Breast epithelium (tissue), 4 donors: ENCODE measurements around the gene SYCE3. TPM values are rescaled to one million over a fixed set of nuclear protein-coding genes. Genes with fewer than 3 reads are reported as not detected.
A peak's percentile ranks its signal among the peaks of the same experiment; 100 is the strongest.
"Not testable (repeated sequence)": the region's sequence is repeated elsewhere in the genome, so short reads cannot be mapped to it uniquely, and the experiment has no call there.

Experiments
- DNase-seq, 2 donors: peaks; one replicate each; pipeline ENCODE4 v3.0.0-alpha.2; 2019; ENCODE audit warnings: low spot score in 2 of 2
- H3K27ac ChIP-seq, 2 donors: fragments of 200-600 bp; sonication (generic) in 1 of 2; one replicate each; pipeline ENCODE4 v1.5.1; 2016 to 2019; ENCODE audit warnings: mild to moderate bottlenecking in 1 of 2
- H3K27me3 ChIP-seq, 2 donors: fragments of 200-600 bp; sonication (generic) in 1 of 2; one replicate each; pipeline versions ENCODE4 v1.5.1 to v1.6.0; 2017 to 2019; ENCODE audit warnings: control low read depth in 1 of 2, mild to moderate bottlenecking in 1 of 2
- H3K36me3 ChIP-seq: fragments of 200-600 bp; one replicate; pipeline ENCODE4 v1.5.1; 2019
- H3K4me1 ChIP-seq, 2 donors: fragments of 200-600 bp; sonication (generic); one replicate each; pipeline ENCODE4 v1.5.1; 2016 to 2019; ENCODE audit warnings: control low read depth in 1 of 2
- H3K4me3 ChIP-seq, 3 donors: fragments of 200-600 bp; sonication (generic); 1 replicate in 2 of 3; 2 replicates in 1 of 3; pipeline ENCODE4 v1.5.1; 2016 to 2019; ENCODE audit warnings: mild to moderate bottlenecking in 3 of 3, moderate library complexity in 2 of 3
- H3K9me3 ChIP-seq, 2 donors: fragments of 200-600 bp; sonication (generic) in 1 of 2; one replicate each; pipeline ENCODE4 v1.5.1; 2016 to 2019; ENCODE audit warnings: control low read depth in 1 of 2
- CTCF ChIP-seq, 3 donors: fragments of 450-650 bp; IDR thresholded peaks; one replicate each; pipeline ENCODE4 v1.5.1; 2016 to 2017; ENCODE audit warnings: antibody characterized with exemption in 3 of 3, mild to moderate bottlenecking in 3 of 3, moderate library complexity in 3 of 3
- POLR2A ChIP-seq: fragments of 450-650 bp; IDR thresholded peaks from one replicate; pipeline ENCODE4 v1.6.1; 2016; ENCODE audit warnings: antibody characterized with exemption, mild to moderate bottlenecking, moderate library complexity
- POLR2AphosphoS5 ChIP-seq, 3 donors: sonication (generic); formaldehyde crosslinking; IDR thresholded peaks; one replicate each; pipeline ENCODE4 v1.6.1; 2017; ENCODE audit warnings: antibody characterized with exemption in 3 of 3
- intact Hi-C: fragments of 100-400 bp; cut with DNase I; formaldehyde crosslinking; loops from one replicate; pipeline ENCODE4 v1.15.1; 2023; ENCODE audit warnings: low total_unique reads
- total RNA-seq, 3 donors: library from RNA; depleted of rRNA; stranded (reverse); fragments of >200 nt; gene quantifications; one replicate each; pipeline ENCODE4 v1.1.0, GENCODE V29; 2016

SYCE3 gene
- total RNA-seq, 3 donors from 2014 or later: not detected

- H3K27me3 ChIP-seq: peaks cover 3 to 8% of the 10 kb centered on the region in 2 donors
- intact Hi-C loops: no loop called here
- peak overlapping the region; percentile 17 to 64 (median 44) for H3K4me3 ChIP-seq
- peak overlapping the region; percentile 65 to 88 for H3K27ac ChIP-seq
- TF ChIP-seq CTCF (IDR thresholded peaks at IDR 0.05) (peak in 1 of 3 donors; percentile 22), POLR2AphosphoS5 (IDR thresholded peaks at IDR 0.05) (peak in 1 of 3 donors; percentile 8), POLR2A (no peak)
- H3K9me3 ChIP-seq: no peaks in the 10 kb centered on the region
- DNase-seq: peak in 1 of 2 donors; percentile 49
- no peaks in the 10 kb centered on the region for H3K36me3 ChIP-seq
- peaks cover 6 to 18% of the 10 kb centered on the region in 2 donors for H3K4me1 ChIP-seq
Measured at GRCh38 chr22:50544078-50544745, 18.5 kb downstream of the SYCE3 start.

GRCh38 chr22:50542416-50542927 is 20.2 kb downstream of the SYCE3 start:
- TF ChIP-seq POLR2AphosphoS5 (IDR thresholded peaks at IDR 0.05): peak in 1 of 3 donors; percentile 10
- no peak for TF ChIP-seq POLR2A
- Histone ChIP-seq H3K4me1 (peaks cover 6 to 18% of the 10 kb centered on the region in 2 donors), H3K9me3 (no peaks in the 10 kb centered on the region), H3K27me3 (peaks cover 0 to 4% of the 10 kb centered on the region in 2 donors), H3K4me3 (no peak overlapping the region), H3K36me3 (no peaks in the 10 kb centered on the region), H3K27ac (peak overlapping the region in 1 of 2 donors; percentile 71)
- intact Hi-C loops: no loop called here
- no peak for DNase-seq

GRCh38 chr22:50541667-50542026 is 21.1 kb downstream of the SYCE3 start:
- H3K9me3 ChIP-seq, H3K36me3 ChIP-seq, H3K27me3 ChIP-seq, intact Hi-C loops, H3K4me3 ChIP-seq: not testable (repeated sequence)
- Histone ChIP-seq H3K4me1 (peaks cover 3 to 11% of the 10 kb centered on the region in 2 donors), H3K27ac (peak overlapping the region; percentile 71 to 95)
- peak in 1 of 2 donors; percentile 46 for DNase-seq

- no peak for TF ChIP-seq CTCF (IDR thresholded peaks at IDR 0.05)
- no peak for TF ChIP-seq POLR2AphosphoS5 (IDR thresholded peaks at IDR 0.05)
- no peak for TF ChIP-seq POLR2A
- DNase-seq: no peak
- Histone ChIP-seq H3K27ac (peak overlapping the region; percentile 95 to 96), H3K36me3 (no peaks in the 10 kb centered on the region), H3K4me1 (peaks cover 3 to 4% of the 10 kb centered on the region in 2 donors), H3K4me3 (no peak overlapping the region), H3K9me3 (no peaks in the 10 kb centered on the region), H3K27me3 (no peaks in the 10 kb centered on the region)
- intact Hi-C loops: no loop called here
Measured at GRCh38 chr22:50540381-50540780, 22.3 kb downstream of the SYCE3 start.

- Histone ChIP-seq H3K27me3 (no peaks in the 10 kb centered on the region), H3K27ac (peak overlapping the region; percentile 95 to 96), H3K4me3 (no peak overlapping the region), H3K36me3 (no peaks in the 10 kb centered on the region), H3K9me3 (no peaks in the 10 kb centered on the region), H3K4me1 (no peaks in the 10 kb centered on the region)
- TF ChIP-seq POLR2A (no peak), POLR2AphosphoS5 (IDR thresholded peaks at IDR 0.05) (no peak), CTCF (IDR thresholded peaks at IDR 0.05) (no peak)
- DNase-seq: no peak
- intact Hi-C loops: no loop called here
Measured at GRCh38 chr22:50537765-50538164, 25.0 kb downstream of the SYCE3 start.

GRCh38 chr22:50536226-50536625 is 26.5 kb downstream of the SYCE3 start:
- Histone ChIP-seq H3K27me3 (no peaks in the 10 kb centered on the region), H3K4me1 (no peaks in the 10 kb centered on the region), H3K9me3 (no peaks in the 10 kb centered on the region), H3K36me3 (no peaks in the 10 kb centered on the region), H3K27ac (no peak overlapping the region), H3K4me3 (no peak overlapping the region)
- no peak for DNase-seq
- TF ChIP-seq CTCF (IDR thresholded peaks at IDR 0.05): no peak
- no peak for TF ChIP-seq POLR2AphosphoS5 (IDR thresholded peaks at IDR 0.05)
- TF ChIP-seq POLR2A: no peak
- intact Hi-C loops: no loop called here
